G401 (cell line): ENCODE results near the gene CASK. TPM values are rescaled to one million over a fixed set of nuclear protein-coding genes. Genes with fewer than 3 reads are reported as not detected.

Experiments
- DNase-seq: peaks from one replicate; pipeline ENCODE4 v3.0.0-alpha.2; 2015; ENCODE audit warnings: low spot score
- in situ Hi-C: cut with HindIII; loops from 2 replicates; pipeline ENCODE4 v1.10.0; 2016; ENCODE audit warnings: low sequenced_read_pairs, mixed read lengths
- total RNA-seq: library from RNA; depleted of rRNA; stranded (reverse); fragments of >200 nt; shearing (Covaris generic); gene quantifications from 2 replicates; pipeline ENCODE4 v1.2.3, GENCODE V29; 2014; rRNA removed

CASK gene, protein sequence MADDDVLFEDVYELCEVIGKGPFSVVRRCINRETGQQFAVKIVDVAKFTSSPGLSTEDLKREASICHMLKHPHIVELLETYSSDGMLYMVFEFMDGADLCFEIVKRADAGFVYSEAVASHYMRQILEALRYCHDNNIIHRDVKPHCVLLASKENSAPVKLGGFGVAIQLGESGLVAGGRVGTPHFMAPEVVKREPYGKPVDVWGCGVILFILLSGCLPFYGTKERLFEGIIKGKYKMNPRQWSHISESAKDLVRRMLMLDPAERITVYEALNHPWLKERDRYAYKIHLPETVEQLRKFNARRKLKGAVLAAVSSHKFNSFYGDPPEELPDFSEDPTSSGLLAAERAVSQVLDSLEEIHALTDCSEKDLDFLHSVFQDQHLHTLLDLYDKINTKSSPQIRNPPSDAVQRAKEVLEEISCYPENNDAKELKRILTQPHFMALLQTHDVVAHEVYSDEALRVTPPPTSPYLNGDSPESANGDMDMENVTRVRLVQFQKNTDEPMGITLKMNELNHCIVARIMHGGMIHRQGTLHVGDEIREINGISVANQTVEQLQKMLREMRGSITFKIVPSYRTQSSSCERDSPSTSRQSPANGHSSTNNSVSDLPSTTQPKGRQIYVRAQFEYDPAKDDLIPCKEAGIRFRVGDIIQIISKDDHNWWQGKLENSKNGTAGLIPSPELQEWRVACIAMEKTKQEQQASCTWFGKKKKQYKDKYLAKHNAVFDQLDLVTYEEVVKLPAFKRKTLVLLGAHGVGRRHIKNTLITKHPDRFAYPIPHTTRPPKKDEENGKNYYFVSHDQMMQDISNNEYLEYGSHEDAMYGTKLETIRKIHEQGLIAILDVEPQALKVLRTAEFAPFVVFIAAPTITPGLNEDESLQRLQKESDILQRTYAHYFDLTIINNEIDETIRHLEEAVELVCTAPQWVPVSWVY
- total RNA-seq: 13.1 and 43.2 TPM in 2 replicates

DNA sequence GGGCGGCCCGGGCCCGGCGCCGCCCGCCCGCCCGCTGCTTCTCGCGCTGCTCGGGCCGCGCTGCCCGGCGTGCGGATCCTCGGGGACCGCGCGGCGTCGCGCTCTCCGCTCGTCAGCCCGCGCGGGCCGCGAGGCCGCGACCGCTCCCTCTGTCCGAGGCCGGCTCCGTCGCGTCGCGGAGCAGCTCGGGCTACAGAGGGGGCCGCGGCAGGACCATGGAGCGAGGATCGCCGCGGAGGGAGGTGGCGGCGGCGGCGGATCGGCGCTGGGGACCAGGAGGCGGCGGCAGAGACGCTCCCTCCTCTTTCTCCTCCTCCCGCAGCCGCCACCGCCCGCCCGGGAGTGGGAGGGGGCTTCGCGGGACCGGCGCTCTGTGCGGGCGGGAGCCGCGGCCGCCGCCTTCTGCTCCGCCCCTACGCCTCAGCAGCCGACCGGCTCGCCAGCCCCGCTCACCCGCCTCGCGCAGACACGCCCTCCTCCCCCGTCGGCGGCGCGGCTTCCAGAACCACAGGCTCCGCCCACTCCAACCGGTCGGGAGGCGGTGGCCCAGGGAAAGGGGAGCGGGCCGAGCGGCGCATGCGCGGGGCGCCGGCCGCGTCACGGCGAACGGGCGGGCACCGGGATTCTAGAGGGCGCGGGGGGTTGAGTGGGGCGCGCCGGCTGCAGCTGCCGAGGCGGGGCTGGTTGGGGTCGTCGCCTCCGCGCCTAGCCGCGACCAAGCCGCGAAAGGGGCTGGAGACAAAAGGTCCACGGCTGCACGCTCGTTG, at the start of gene CASK:
Gene CASK, minus strand, starts transcription at position 344 of the 767 bp plus-strand sequence. CDS start 566 bp downstream, outside the sequence.
- in situ Hi-C loops: no loop called here
- DNase-seq: peak; percentile 90

DNA sequence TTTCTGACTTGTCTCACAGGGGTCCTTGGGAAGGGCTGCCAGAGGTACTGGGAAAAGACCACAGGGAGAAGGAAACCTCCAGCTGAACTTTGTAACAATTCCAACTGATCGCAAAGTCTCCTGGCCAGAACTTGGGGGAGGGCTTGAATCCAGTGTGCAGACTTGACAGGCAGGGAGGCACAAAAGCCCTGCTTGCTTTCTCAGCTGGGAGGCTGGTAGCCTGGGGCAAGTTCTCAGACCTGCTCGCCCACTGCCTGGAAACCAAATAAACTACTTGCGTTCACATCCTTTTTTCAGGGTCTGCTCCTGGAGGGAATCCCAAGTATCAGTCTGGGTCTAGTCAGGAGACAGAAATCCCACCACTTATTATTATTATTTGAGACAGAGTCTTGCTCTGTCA, 48.0 kb upstream of the CASK start:
- in situ Hi-C loops: no loop called here
- no peak for DNase-seq

DNA sequence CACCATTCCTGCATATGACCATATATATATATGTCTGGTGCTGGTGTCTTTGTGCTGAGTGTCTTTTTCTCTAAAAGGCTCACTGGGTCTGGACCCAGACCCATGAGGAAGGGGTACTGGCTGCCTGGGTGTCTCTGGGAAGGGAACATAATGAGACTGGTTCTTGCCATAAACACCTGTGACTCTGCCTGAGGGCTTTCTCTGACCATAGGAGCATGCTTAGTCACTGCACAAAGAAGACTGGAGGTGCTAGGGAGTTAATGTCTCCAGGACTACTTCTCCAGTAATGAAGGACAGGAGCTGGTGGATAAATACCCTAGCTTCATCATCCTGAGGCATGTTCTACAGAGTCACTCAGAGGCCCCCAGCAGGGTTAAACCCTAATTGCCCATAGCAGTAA, 47.1 kb upstream of the CASK start:
- no peak for DNase-seq
- in situ Hi-C loops: no loop called here

DNA sequence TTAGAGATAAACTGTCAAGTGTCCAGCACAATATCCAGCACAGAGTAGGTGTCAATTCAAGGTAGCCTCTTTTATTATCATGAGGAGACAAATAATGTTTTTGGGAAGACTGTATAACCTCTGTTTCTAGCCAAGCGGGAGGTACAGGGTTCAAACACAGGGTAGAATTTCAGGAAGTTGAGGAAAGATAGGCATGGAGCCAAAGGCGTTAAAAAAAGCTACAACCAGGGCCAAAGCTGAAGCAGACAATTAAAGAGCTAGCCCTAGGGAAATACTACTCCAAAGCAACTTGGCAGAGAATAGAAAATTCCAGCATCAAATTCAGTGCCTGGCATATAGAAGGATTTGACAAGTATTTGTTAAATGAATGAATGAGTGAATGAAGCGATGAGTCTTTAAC, 40.0 kb upstream of the CASK start:
- in situ Hi-C loops: no loop called here
- no peak for DNase-seq

DNA sequence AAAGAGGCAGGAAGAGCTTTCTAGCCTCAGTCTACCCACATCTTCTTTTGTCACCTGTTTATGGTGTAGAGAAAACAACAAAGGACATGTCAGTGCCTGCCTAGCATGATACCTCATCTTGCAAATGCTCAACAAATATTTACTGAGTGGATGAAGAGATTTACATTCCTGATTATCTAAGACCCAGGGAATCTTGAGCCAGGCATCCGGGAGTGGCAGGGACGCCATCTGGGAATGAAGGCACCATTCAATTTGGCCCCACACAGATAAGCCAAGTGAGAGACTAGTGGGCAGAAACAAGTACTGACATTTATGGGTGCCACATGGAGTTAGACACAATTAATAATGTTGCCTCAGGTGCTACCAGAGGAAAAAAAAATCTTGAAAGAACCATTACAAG, 36.8 kb upstream of the CASK start:
- no peak for DNase-seq
- in situ Hi-C loops: no loop called here

DNA sequence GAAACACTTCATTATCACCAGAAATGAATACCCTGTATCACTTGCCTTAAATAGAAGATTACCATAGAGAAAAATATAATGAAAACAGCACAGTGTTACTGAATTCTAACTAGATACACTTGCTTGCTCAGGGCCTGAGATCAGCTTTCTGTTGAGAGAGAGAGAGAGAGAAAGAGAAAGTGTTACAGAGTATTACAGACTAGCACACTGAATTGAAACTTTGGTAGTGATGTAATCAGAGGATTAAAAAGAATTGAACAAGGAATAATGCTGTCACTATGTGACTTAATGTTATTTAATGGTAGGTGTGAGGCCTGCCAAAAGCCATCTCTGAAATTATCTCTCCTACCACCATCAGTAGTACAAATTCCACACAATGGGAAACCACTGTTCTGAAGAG, 35.5 kb upstream of the CASK start:
- in situ Hi-C loops: no loop called here
- DNase-seq: no peak

DNA sequence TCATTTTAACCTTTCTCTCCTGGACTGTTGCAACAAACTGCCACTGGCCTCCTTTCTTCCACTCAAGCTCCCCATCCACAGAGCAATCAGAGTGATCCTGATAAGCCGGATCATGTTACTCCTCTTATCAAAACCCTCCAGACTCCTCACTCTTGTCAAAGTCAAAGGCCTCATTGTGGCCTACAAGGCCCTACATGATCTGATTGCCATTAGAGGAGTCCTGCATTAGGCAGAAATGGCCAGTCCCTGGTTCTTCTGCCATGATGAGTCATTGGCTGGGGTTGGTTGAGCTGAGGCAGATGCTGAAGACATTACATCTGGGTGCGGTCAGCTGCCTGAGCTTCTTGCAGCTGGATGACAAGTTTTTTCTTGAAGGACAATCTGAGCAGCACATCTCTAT, 32.7 kb upstream of the CASK start:
- in situ Hi-C loops: no loop called here
- no peak for DNase-seq

DNA sequence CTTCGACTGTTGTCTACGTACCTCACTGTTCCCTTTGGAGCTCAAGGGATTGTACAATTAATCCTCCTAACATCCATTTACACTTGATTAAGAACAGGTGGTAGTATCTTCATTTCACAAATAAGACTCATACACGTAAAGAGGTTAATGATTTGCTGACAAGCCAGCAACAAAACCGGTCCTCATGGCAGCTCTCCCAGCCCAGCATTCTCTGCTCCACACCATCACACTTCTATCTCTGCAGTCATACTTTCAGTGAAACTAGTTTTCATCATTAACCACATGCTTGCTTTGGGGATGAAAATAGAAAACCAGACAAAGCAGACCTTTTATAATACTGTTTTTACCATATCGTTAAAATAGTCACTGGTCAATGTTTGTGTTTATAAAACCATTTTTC, 28.7 kb upstream of the CASK start:
- DNase-seq: no peak
- in situ Hi-C loops: no loop called here

DNA sequence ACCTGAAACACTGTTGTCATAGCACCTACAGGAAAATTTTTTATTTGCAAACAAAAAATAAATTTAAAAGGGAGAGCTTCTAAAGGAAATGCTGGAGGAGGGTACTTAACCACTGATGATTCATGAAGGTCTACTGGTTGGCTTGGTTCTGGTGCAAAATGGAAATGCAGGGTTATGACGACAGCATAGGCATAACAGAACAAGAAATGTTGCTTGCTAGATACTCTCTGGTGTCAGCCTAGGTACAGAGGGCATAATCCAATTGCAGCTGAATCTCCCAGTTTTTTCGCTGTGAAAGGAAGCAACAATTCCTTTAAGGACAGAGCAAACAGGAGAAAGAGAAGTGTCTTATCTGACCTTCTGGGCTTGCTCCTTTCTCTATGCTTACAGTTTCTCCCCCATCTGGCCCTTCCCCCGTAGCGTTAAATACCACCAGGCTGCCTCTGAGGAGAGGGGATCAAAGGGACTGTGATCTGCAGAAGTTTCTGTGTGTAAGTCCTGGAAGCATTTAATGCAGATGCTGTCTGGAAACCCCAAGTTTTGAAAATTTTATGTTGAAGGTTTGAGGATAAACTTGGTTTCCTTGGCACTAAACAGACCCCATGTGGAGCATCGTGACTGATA, 23.7 kb upstream of the CASK start:
- DNase-seq: no peak
- in situ Hi-C loops: no loop called here

DNA sequence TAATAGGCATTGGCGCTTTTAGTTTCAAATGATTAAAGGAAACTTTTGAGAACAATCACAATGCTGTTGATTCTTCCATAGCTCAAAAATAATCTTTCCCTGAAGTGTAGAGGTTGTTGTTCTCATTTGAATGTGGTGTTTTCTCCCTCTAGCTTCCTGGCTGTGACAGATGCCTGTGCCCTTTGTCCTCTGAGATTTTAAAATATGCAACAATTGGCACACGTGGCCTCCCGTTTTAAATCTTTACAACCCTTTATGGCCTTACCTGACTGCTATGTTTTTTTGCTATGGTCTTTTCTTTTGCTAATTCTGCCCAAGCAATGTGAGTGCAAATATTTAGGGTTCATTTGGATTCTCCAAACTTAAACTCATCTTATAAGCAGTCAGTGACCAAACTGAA, 22.9 kb upstream of the CASK start:
- in situ Hi-C loops: no loop called here
- no peak for DNase-seq

DNA sequence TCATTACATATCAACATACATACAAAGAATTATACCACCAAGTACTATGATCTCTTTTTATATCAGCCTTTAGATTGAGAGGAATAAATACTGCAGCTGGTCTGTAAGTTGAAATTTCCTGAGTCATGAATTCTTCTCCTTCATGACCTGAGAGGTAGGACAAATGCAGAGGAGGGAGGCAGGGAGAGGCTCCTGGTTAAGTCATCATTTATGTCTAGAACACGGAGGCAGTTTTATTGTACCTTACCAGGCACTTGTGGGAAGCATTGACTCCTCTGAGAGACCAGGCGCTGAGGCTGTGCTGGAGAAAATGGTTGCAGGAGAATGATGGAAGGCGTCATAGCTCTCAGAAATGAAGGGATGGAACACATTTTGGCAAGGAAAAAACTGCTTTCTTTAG, 12.5 kb upstream of the CASK start:
- in situ Hi-C loops: no loop called here
- DNase-seq: no peak

DNA sequence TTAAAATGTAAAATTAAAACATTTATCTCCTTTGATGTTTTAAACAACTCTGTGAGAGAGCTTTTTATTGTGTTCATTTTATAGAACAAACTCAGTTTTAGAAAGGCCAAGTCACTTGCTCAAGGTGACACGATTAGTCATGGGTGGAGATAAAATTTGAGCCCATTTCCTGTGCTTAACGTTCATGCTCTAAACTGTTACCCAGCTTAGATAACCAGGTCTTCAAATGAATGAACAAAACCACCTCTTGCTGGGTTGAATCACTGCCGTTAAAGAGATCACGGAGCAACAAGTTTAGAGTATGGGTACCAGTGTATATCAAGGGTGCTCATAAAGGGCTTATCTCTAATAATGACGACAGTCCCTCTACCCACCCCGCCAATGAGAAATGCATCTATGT, 10.2 kb upstream of the CASK start:
- in situ Hi-C loops: no loop called here
- no peak for DNase-seq

DNA sequence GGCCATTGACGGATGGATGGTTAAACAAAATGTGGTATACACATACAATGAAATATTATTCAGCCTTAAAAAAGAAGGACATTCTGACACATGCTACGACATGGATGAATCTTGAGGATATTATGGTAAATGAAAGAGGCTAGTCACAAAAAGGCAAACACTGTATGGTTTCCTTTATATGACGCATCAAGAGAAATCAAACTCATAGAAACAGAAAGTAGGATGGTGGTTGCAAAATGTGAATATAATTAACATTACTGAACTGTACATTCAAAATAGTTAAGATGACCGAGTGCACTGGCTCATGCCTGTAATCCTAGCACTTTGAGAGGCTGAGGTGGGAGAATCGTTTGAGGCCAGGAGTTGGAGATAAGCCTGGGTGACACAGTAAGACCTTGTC, 9.5 kb upstream of the CASK start:
- in situ Hi-C loops: no loop called here

DNA sequence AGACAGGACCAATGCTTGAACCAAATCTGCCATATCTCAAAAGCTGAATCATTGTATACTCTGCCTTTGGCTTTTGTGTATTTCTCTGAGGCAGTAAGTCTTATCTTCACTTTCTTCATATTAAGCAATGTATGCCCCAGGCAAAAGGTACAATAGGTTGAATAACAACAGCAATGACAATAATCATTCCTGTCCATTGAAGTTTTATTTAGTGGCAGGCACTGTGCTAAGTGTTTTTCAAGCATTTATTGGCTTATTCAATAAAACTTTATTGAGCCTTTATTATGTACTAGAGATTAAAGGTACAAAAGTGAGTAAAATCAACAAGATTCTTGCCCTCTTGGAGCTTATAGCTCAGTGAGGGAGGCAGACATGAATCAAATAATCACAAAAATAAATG, 8.2 kb upstream of the CASK start:
- DNase-seq: no peak
- in situ Hi-C loops: no loop called here

More for the DNA sequence above, 9.5 kb upstream of the CASK start:
- DNase-seq: no peak

DNA sequence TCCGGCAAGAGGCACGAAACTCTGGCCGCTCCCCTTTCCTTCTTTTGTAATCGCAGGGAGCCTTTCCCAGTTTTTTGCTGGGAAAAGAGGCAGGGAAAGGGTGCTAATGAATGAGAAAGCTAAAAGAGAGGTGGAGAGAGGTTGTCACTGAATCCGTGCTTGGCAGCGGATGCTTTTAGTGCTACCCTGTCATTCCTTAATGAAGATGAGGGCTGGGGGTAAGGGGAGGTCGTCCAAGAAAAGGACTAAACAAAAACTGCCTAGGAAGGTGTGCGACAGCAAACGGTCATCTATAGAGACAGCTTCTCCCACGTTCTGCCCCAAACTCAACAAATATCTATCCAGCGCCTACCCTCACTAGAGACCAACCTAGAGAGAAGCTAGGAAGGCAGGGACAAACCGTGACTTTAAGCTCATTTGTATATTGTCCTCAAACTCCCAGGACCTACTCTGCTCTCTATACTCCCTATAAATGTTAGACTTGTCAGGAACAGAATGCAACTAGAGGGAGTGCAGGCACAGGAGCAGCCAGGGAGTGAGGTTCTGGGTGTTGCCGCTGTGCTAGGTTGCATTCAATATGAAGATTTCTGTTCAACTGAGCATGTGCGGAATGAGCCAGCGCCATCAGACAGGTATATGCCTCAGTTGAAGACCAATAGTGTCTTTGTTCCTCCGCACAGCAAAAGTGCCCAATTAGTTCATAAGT, 777 bp upstream of the CASK start:
- DNase-seq: peak; percentile 77
- in situ Hi-C loops: no loop called here

DNA sequence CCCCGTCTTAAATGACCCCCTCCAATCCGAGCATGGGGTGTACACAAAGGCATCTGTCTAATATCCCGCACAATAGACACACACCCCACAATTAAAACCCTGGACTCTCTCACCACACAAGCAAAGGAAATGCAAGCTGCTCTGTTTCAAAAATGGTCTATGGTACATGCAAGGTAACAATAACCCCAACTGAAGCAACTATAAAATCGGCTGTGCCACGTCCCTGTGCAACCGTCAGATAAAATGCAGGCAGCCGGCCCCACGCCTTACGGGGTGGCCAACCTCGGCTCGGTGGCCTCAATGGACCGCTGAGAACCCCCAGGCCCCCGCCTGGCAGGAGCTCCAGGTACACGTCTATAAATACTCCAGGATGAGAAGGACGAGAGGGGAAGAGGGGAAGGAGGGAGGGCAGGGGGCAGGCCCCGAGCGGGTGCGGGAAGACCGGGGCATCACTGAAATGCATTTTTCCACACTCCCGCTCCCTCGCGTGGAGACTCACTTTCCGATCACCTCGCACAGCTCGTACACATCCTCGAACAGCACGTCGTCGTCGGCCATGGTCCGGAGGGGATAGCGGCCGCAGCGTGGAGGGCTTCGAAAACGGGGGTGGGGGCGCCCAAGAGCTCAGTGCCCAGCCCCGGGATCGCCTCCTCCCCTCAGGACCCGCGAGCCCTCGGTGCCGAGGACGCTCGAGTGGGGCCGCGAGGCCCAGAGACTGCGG, 763 bp downstream of the CASK start:
- in situ Hi-C loops: no loop called here
- DNase-seq: peak; percentile 11

DNA sequence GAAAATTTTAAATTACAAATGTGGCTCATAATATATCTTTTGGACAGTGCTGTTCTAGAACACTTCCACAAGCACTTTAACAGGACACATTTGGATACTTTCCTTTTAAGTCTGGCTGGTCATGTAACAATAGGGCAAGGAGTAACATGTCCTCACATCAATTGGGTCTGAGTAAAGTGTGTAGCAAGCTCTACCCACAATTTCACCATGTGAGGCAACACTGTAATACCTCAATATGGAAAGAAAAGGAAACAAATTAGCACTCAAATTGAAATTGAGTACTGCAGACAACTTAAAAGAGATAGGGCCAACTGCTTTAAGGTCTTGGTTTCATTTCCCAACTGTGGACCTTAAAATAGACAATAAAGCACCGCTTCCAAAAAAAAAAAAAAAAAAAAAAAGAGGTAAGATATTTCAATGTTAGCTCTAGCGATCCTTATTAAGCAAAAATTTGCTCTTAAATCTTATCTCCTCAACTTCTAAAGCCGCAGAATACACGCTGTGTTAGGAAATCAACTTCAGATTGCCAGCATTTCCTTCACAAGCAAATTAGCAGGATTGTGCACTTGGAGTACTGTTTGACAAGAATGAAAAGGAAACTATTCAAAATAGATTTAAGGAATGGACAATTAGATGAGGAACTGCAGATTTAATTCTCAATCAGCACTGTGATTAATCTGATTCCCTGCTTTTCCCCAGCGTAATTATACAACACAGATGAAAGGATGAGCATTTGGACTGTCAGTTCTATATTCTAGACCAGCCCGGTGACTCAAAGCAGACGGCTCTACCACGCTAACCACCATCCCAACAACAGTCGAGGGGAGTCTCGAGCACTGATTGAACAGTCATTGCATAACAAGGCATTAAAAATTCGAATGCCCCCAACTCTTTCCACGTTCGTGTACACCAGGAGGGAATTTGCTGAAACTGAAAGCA, 1.6 kb downstream of the CASK start:
- in situ Hi-C loops: no loop called here
- peak; percentile 32 for DNase-seq
